K562 (cell line): ENCODE measurements around the gene EGF.

Experiments
- CBX2 ChIP-seq: fragments of 200-600 bp; sonication (generic); IDR thresholded peaks from one replicate; pipeline ENCODE4 v1.6.1; 2012; ENCODE audit warnings: mild to moderate bottlenecking, low read length, inconsistent platforms; ENCODE audit not compliant: insufficient read depth, poor library complexity, severe bottlenecking
- CTCF ChIP-seq, 3 experiments: IDR thresholded peaks in 2 of 3; conservative IDR thresholded peaks in 1 of 3; 2 replicates each; pipeline ENCODE4 v1.5.1; 2011 to 2012; ENCODE audit warnings: low read length in 3 of 3, mild to moderate bottlenecking in 3 of 3, control low read depth in 2 of 3, improper control_type of control experiment in 1 of 3, inconsistent platforms in 1 of 3, low read depth in 1 of 3, mixed read lengths in 1 of 3, moderate library complexity in 1 of 3; ENCODE audit not compliant: insufficient read depth in 2 of 3
- EP400 ChIP-seq: fragments of 450-650 bp; IDR thresholded peaks from 2 replicates; pipeline ENCODE4 v1.6.1; 2017; ENCODE audit warnings: antibody characterized with exemption, mild to moderate bottlenecking, moderate library complexity
- POLR2A ChIP-seq: fragments of 450-650 bp; conservative IDR thresholded peaks from 2 replicates; pipeline ENCODE4 v1.6.1; 2016
- REST ChIP-seq, 2 experiments: fragments of 450-650 bp; formaldehyde crosslinking in 1 of 2; IDR thresholded peaks; 2 replicates each; pipeline versions ENCODE4 v1.4.0 to v1.6.1; 2014 to 2020; ENCODE audit warnings: mild to moderate bottlenecking in 2 of 2, borderline replicate concordance in 1 of 2, low read depth in 1 of 2
- SMAD4 ChIP-seq: fragments of 250-450 bp; sonication (Bioruptor Pico); conservative IDR thresholded peaks from 2 replicates; pipeline ENCODE4 v1.8.0; 2021; ENCODE audit warnings: inconsistent platforms, mild to moderate bottlenecking, moderate library complexity
- ZBTB49 ChIP-seq: sonication (generic); formaldehyde crosslinking; IDR thresholded peaks from 2 replicates; pipeline ENCODE4 v1.8.0; 2022; ENCODE audit warnings: missing genetic modification reagents, mild to moderate bottlenecking, borderline replicate concordance
- ZNF445 ChIP-seq: fragments of 250-450 bp; sonication (Bioruptor Pico); IDR thresholded peaks from 2 replicates; pipeline ENCODE4 v1.4.0; 2020; ENCODE audit warnings: low read depth, mild to moderate bottlenecking, moderate library complexity
- ZNF766 ChIP-seq: fragments of 200-800 bp; sonication (Bioruptor generic); conservative IDR thresholded peaks from 2 replicates; pipeline ENCODE4 v1.6.1; 2016; ENCODE audit warnings: missing genetic modification characterization, missing compliant biosample characterization

GRCh38 chr4:109908731-109909130 lies 4.0 kb upstream of the EGF start:
- TF ChIP-seq CTCF (IDR thresholded peaks at IDR 0.05 in 2 of 3, conservative IDR thresholded peaks at IDR 0.05 in 1 of 3; ENCODE audit: insufficient read depth in 2 of 3, low read depth in 1 of 3, low read length in 3 of 3) = no peak
- TF ChIP-seq ZNF766 (CRISPR knock-in tag) = no peak
- no peak for TF ChIP-seq CBX2
- TF ChIP-seq POLR2A = no peak
- no peak for TF ChIP-seq ZBTB49
- no peak for TF ChIP-seq SMAD4 (CRISPR knock-in tag)
- TF ChIP-seq EP400 = no peak
- TF ChIP-seq REST (IDR thresholded peaks at IDR 0.05; ENCODE audit: borderline replicate concordance) = no peak
- TF ChIP-seq REST (CRISPR knock-in tag; IDR thresholded peaks at IDR 0.05; ENCODE audit: low read depth) = no peak
- TF ChIP-seq ZNF445 = no peak
